Measurements from ENCODE around the gene LCORL. TPM values are rescaled to one million over a fixed set of nuclear protein-coding genes. Genes with fewer than 3 reads are reported as not detected.

Gene LCORL
- total and polyA plus RNA-seq, 9 of the 15 experiments (the other 6 are each of a cell fraction or from before 2014, with no cell fraction given) = 3.1 to 24.5 (median 11.1) TPM

- Histone ChIP-seq H3K4me1 (replicated peaks in 1 of 2; ENCODE audit: control insufficient read depth in 2 of 2, insufficient read depth in 2 of 2, low read length in 2 of 2) (peaks cover 0 to 10% of the 10 kb centered on the region in 2 experiments; a peak in 3 of 5 replicates), H3K27me3 (ENCODE audit: control insufficient read depth in 2 of 2, insufficient read depth in 2 of 2, low read length in 2 of 2) (no peaks in the 10 kb centered on the region), H4K20me1 (replicated peaks; ENCODE audit: control insufficient read depth, insufficient read depth, low read length) (peaks cover 11% of the 10 kb centered on the region), H3K9ac (ENCODE audit: insufficient read depth in 1 of 2, low read depth in 2 of 2, low read length in 2 of 2) (no peak overlapping the region), H2AFZ (ENCODE audit: low read depth, low read length) (no peak overlapping the region), H3K36me3 (ENCODE audit: control insufficient read depth, insufficient read depth, low read length) (peaks cover 67% of the 10 kb centered on the region), H3K4me3 (no peak overlapping the region), H3K9me3 (replicated peaks; ENCODE audit: control insufficient read depth, insufficient read depth, low read depth, low read length) (no peaks in the 10 kb centered on the region), H3K79me2 (ENCODE audit: control insufficient read depth, insufficient read depth, low read length) (peaks cover 73% of the 10 kb centered on the region), H3K9me1 (ENCODE audit: control insufficient read depth, insufficient read depth, low read length) (no peaks in the 10 kb centered on the region), H3K27ac (ENCODE audit: extremely low read depth, low read depth, low read length) (no peak overlapping the region), H3K4me2 (ENCODE audit: insufficient read depth, low read length) (no peak overlapping the region)
- DNase-seq (ENCODE audit: extremely low read depth in 1 of 4, low spot score in 3 of 4) (no peak), FAIRE-seq (no peak), ATAC-seq (no peak)
- no peak for TF ChIP-seq ZKSCAN8 (CRISPR knock-in tag; IDR thresholded peaks at IDR 0.05)
- no peak for TF ChIP-seq SMARCA5 (IDR thresholded peaks at IDR 0.05)
- TF ChIP-seq ID3 (CRISPR knock-in tag; IDR thresholded peaks at IDR 0.05) = no peak
- TF ChIP-seq ID3 (tag; IDR thresholded peaks at IDR 0.05) = no peak
- TF ChIP-seq ERF (CRISPR knock-in tag; IDR thresholded peaks at IDR 0.05) = no peak
- no peak for TF ChIP-seq PTBP1 (IDR thresholded peaks at IDR 0.05; ENCODE audit: low read depth, low read length)
- TF ChIP-seq ZNF146 (CRISPR knock-in tag; IDR thresholded peaks at IDR 0.05; ENCODE audit: unreplicated experiment) = no peak
- TF ChIP-seq, protein P1, sequence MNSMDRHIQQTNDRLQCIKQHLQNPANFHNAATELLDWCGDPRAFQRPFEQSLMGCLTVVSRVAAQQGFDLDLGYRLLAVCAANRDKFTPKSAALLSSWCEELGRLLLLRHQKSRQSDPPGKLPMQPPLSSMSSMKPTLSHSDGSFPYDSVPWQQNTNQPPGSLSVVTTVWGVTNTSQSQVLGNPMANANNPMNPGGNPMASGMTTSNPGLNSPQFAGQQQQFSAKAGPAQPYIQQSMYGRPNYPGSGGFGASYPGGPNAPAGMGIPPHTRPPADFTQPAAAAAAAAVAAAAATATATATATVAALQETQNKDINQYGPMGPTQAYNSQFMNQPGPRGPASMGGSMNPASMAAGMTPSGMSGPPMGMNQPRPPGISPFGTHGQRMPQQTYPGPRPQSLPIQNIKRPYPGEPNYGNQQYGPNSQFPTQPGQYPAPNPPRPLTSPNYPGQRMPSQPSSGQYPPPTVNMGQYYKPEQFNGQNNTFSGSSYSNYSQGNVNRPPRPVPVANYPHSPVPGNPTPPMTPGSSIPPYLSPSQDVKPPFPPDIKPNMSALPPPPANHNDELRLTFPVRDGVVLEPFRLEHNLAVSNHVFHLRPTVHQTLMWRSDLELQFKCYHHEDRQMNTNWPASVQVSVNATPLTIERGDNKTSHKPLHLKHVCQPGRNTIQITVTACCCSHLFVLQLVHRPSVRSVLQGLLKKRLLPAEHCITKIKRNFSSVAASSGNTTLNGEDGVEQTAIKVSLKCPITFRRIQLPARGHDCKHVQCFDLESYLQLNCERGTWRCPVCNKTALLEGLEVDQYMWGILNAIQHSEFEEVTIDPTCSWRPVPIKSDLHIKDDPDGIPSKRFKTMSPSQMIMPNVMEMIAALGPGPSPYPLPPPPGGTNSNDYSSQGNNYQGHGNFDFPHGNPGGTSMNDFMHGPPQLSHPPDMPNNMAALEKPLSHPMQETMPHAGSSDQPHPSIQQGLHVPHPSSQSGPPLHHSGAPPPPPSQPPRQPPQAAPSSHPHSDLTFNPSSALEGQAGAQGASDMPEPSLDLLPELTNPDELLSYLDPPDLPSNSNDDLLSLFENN (IDR thresholded peaks at IDR 0.05; ENCODE audit: low read depth in 2 of 2, low read length in 2 of 2) = no peak
- TF ChIP-seq, protein P2, sequence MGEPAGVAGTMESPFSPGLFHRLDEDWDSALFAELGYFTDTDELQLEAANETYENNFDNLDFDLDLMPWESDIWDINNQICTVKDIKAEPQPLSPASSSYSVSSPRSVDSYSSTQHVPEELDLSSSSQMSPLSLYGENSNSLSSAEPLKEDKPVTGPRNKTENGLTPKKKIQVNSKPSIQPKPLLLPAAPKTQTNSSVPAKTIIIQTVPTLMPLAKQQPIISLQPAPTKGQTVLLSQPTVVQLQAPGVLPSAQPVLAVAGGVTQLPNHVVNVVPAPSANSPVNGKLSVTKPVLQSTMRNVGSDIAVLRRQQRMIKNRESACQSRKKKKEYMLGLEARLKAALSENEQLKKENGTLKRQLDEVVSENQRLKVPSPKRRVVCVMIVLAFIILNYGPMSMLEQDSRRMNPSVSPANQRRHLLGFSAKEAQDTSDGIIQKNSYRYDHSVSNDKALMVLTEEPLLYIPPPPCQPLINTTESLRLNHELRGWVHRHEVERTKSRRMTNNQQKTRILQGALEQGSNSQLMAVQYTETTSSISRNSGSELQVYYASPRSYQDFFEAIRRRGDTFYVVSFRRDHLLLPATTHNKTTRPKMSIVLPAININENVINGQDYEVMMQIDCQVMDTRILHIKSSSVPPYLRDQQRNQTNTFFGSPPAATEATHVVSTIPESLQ (CRISPR knock-in tag; IDR thresholded peaks at IDR 0.05) = no peak
- TF ChIP-seq GATA2 (CRISPR knock-in tag; IDR thresholded peaks at IDR 0.05) = no peak
- TF ChIP-seq RBM25 (IDR thresholded peaks at IDR 0.05; ENCODE audit: low read depth, low read length, severe bottlenecking) = no peak
- TF ChIP-seq ZNF124 (CRISPR knock-in tag; IDR thresholded peaks at IDR 0.05) = no peak
- no peak for TF ChIP-seq BRD9 (IDR thresholded peaks at IDR 0.05; ENCODE audit: low read depth, partially characterized antibody)
- TF ChIP-seq NEUROD1 (IDR thresholded peaks at IDR 0.05; ENCODE audit: borderline replicate concordance, low read depth, low read length, partially characterized antibody) = no peak
- TF ChIP-seq ZNF184 (CRISPR knock-in tag; IDR thresholded peaks at IDR 0.05) = no peak
- WGBS (ENCODE audit: insufficient coverage, low coverage, missing lambda C conversion rate) = 78% methylated on average over 3 of the region's 3 CpGs
- ChIA-PET CTCF (ENCODE audit: low intra/inter-chr PET ratio) (no interaction called here), POLR2A (interaction anchor here (1.2 to 1.5 kb wide), 2 partner anchors 31 to 257 kb away, joined by 3 read pairs; no protein-coding TSS in a partner anchor)
- in situ Hi-C loops (cut with MboI) = loop anchor here (10.0 kb wide), 1 partner anchor 241 kb away; no protein-coding TSS in a partner anchor
- BruUV-seq (replicated peaks) = no TSS peak
- intact Hi-C loops (cut with micrococcal nuclease) = loop anchor here (5.0 to 10.0 kb wide), 2 partner anchors 171 to 787 kb away; no protein-coding TSS in a partner anchor
These were observed 215.9 kb downstream of the LCORL start for GRCh38 chr4:17805580-17806155.

All from K562 (cell line).